ENCODE measurements around the gene KCNK2. TPM values are rescaled to one million over a fixed set of nuclear protein-coding genes. Genes with fewer than 3 reads are reported as not detected.

The KCNK2 gene
- total and polyA plus RNA-seq, 7 experiments from 2014 or later: not detected

GRCh38 chr1:215273838-215274516 lies 191.4 kb downstream of the KCNK2 start:
- peaks cover 0 to 7% of the 10 kb centered on the region in 2 donors for H3K27me3 ChIP-seq (ENCODE audit: control insufficient read depth in 2 of 2, insufficient read depth in 2 of 2, low read length in 2 of 2)
- H3K27ac Mint-ChIP-seq: no peak overlapping the region
- peaks cover 0 to 11% (median 10%) of the 10 kb centered on the region in 5 donors for H3K27me3 Mint-ChIP-seq
- ChIA-PET POLR2A (no interaction called here), CTCF (no interaction called here)
- no peaks in the 10 kb centered on the region for H3K9me3 ChIP-seq (ENCODE audit: control insufficient read depth in 2 of 3, low read length in 3 of 3)
- ATAC-seq: no peak
- H3K36me3 Mint-ChIP-seq: peaks cover 0 to 10% (median 0%) of the 10 kb centered on the region in 5 donors
- no peaks in the 10 kb centered on the region for H3K4me1 Mint-ChIP-seq
- intact Hi-C loops (cut with micrococcal nuclease): no loop called here
- peaks cover 0 to 13% (median 9%) of the 10 kb centered on the region in 11 donors for H3K9me3 Mint-ChIP-seq
- no peak overlapping the region for H3K27ac ChIP-seq (ENCODE audit: low read depth, low read length)
- no peak overlapping the region for H3K4me3 ChIP-seq (ENCODE audit: low read length)
- no peaks in the 10 kb centered on the region for H3K36me3 ChIP-seq (ENCODE audit: control insufficient read depth in 2 of 3, insufficient read depth in 3 of 3, low read length in 3 of 3)
- no peak overlapping the region for H3K4me3 Mint-ChIP-seq
- no peak for DNase-seq
- no peaks in the 10 kb centered on the region for H3K4me1 ChIP-seq (ENCODE audit: control insufficient read depth in 2 of 2, insufficient read depth in 2 of 2, low read length in 2 of 2)

DNA sequence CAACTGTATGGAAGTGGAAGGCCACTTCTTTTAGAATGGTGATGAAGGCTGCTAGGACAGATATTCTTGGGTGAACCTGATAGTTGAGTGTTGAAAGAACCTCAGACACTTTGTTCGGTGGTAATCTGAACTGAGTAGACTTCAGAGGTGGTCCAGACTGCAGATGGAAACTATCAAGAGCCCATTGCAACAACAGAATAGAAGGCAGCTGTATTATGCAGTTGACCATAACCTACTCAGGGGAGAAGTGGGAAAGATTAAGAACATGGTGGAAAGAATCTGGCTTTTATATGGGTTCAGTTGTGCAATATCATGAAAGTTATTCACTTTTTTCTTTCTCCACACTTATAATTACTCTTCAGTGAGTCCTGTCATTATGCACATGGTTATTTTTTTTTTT lies 194.0 kb downstream of the KCNK2 start:
- ChIA-PET POLR2A (no interaction called here), CTCF (no interaction called here)
- DNase-seq: no peak
- Mint-ChIP-seq H3K27me3 (peaks cover 0 to 3% (median 0%) of the 10 kb centered on the region in 5 donors), H3K36me3 (no peaks in the 10 kb centered on the region), H3K9me3 (peaks cover 0 to 9% (median 2%) of the 10 kb centered on the region in 11 donors), H3K4me1 (no peaks in the 10 kb centered on the region), H3K4me3 (no peak overlapping the region), H3K27ac (no peak overlapping the region)
- no peaks in the 10 kb centered on the region for H3K4me1 ChIP-seq (ENCODE audit: control insufficient read depth in 2 of 2, insufficient read depth in 2 of 2, low read length in 2 of 2)
- no peak for ATAC-seq
- H3K36me3 ChIP-seq (ENCODE audit: control insufficient read depth in 2 of 3, insufficient read depth in 3 of 3, low read length in 3 of 3): no peaks in the 10 kb centered on the region
- no peak overlapping the region for H3K4me3 ChIP-seq (ENCODE audit: low read length)
- peaks cover 0 to 3% of the 10 kb centered on the region in 2 donors for H3K27me3 ChIP-seq (ENCODE audit: control insufficient read depth in 2 of 2, insufficient read depth in 2 of 2, low read length in 2 of 2)
- intact Hi-C loops (cut with micrococcal nuclease): no loop called here
- H3K27ac ChIP-seq (ENCODE audit: low read depth, low read length): no peak overlapping the region
- no peaks in the 10 kb centered on the region for H3K9me3 ChIP-seq (ENCODE audit: control insufficient read depth in 2 of 3, low read length in 3 of 3)

DNA sequence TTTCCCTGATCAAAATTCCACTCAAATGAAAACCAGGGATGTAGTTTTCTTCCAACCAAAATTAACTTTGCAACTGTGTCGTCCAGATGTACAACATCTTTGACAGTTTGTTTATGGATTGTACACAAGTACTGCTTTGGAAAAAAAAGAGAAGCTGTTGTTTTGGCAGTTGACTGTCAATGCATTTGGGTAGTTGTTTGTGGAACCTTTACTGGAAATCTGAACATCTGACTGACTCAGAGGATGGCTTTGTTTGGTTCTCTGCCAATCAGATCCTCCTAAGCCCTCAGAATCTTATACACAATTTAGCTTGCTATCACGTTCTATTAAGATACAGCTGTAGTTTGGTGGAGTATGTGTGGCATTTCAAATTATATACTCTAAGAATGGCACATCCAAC lies 195.0 kb downstream of the KCNK2 start:
- Histone ChIP-seq H3K27ac (ENCODE audit: low read depth, low read length) (no peak overlapping the region), H3K27me3 (ENCODE audit: control insufficient read depth in 2 of 2, insufficient read depth in 2 of 2, low read length in 2 of 2) (peaks cover 0 to 4% of the 10 kb centered on the region in 2 donors), H3K4me3 (ENCODE audit: low read length) (no peak overlapping the region), H3K9me3 (ENCODE audit: control insufficient read depth in 2 of 3, low read length in 3 of 3) (no peaks in the 10 kb centered on the region), H3K36me3 (ENCODE audit: control insufficient read depth in 2 of 3, insufficient read depth in 3 of 3, low read length in 3 of 3) (no peaks in the 10 kb centered on the region), H3K4me1 (ENCODE audit: control insufficient read depth in 2 of 2, insufficient read depth in 2 of 2, low read length in 2 of 2) (no peaks in the 10 kb centered on the region)
- H3K27me3 Mint-ChIP-seq: peaks cover 0 to 3% (median 0%) of the 10 kb centered on the region in 5 donors
- ChIA-PET POLR2A (no interaction called here), CTCF (no interaction called here)
- peaks cover 0 to 5% (median 0%) of the 10 kb centered on the region in 11 donors for H3K9me3 Mint-ChIP-seq
- intact Hi-C loops (cut with micrococcal nuclease): no loop called here
- no peaks in the 10 kb centered on the region for H3K36me3 Mint-ChIP-seq
- no peak overlapping the region for H3K27ac Mint-ChIP-seq
- DNase-seq: no peak
- no peak overlapping the region for H3K4me3 Mint-ChIP-seq
- H3K4me1 Mint-ChIP-seq: peaks cover 0 to 1% (median 0%) of the 10 kb centered on the region in 7 donors
- no peak for ATAC-seq

DNA sequence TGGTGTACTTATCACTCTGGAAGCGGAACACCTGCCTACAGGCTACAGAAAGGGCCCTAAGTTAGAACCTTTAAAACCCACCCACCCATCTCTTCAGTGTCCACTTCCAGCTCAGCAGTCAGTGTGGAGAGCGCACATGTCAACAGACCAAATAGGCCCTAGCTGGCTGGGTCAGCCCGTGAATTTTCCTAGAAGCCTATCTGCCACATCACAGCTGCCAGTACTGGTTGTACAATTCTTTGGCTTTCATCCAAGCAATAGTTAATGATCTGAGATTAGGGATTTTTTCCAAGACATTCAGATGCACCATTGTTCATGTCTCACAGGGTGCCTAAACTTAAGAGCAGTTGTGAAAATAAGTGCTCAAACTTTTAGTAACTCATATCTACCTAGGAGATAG lies 197.1 kb downstream of the KCNK2 start:
- no peak for DNase-seq
- Mint-ChIP-seq H3K9me3 (peaks cover 0 to 2% (median 0%) of the 10 kb centered on the region in 11 donors), H3K27ac (no peak overlapping the region), H3K4me3 (no peak overlapping the region), H3K4me1 (peaks cover 0 to 1% (median 0%) of the 10 kb centered on the region in 7 donors), H3K27me3 (peaks cover 0 to 3% (median 0%) of the 10 kb centered on the region in 5 donors), H3K36me3 (no peaks in the 10 kb centered on the region)
- ChIA-PET CTCF (no interaction called here), POLR2A (no interaction called here)
- Histone ChIP-seq H3K36me3 (ENCODE audit: control insufficient read depth in 2 of 3, insufficient read depth in 3 of 3, low read length in 3 of 3) (no peaks in the 10 kb centered on the region), H3K4me3 (ENCODE audit: low read length) (no peak overlapping the region), H3K27me3 (ENCODE audit: control insufficient read depth in 2 of 2, insufficient read depth in 2 of 2, low read length in 2 of 2) (peaks cover 0 to 4% of the 10 kb centered on the region in 2 donors), H3K4me1 (ENCODE audit: control insufficient read depth in 2 of 2, insufficient read depth in 2 of 2, low read length in 2 of 2) (no peaks in the 10 kb centered on the region), H3K9me3 (ENCODE audit: control insufficient read depth in 2 of 3, low read length in 3 of 3) (no peaks in the 10 kb centered on the region), H3K27ac (ENCODE audit: low read depth, low read length) (no peak overlapping the region)
- intact Hi-C loops (cut with micrococcal nuclease): no loop called here
- ATAC-seq: no peak

DNA sequence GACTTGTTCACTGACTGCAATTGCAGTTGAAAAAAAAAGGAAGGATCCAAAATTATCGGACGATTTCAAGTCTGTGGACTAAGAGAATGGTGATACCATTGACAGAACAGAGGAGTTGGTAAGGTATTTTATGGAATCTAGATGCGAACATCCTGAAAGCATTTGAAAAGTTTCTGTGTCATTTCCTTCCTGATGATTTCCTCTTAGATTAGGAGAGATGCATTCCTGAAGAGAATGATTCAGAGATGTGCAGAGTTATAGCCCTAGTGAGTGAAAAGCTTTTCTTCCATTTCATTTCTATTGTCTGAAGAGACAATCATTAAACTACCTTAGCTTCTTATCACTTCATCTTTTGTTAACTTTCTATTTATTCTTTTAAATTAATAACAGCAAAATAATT lies 200.0 kb downstream of the KCNK2 start:
- ChIA-PET CTCF (no interaction called here), POLR2A (no interaction called here)
- Mint-ChIP-seq H3K27ac (no peak overlapping the region), H3K27me3 (peaks cover 0 to 3% (median 0%) of the 10 kb centered on the region in 5 donors), H3K4me1 (peaks cover 0 to 1% (median 0%) of the 10 kb centered on the region in 7 donors), H3K36me3 (no peaks in the 10 kb centered on the region), H3K4me3 (no peak overlapping the region), H3K9me3 (peaks cover 0 to 2% (median 0%) of the 10 kb centered on the region in 11 donors)
- DNase-seq (no peak), ATAC-seq (no peak)
- H3K4me1 ChIP-seq (ENCODE audit: control insufficient read depth in 2 of 2, insufficient read depth in 2 of 2, low read length in 2 of 2): no peaks in the 10 kb centered on the region
- no peaks in the 10 kb centered on the region for H3K36me3 ChIP-seq (ENCODE audit: control insufficient read depth in 2 of 3, insufficient read depth in 3 of 3, low read length in 3 of 3)
- intact Hi-C loops (cut with micrococcal nuclease): no loop called here
- H3K9me3 ChIP-seq (ENCODE audit: control insufficient read depth in 2 of 3, low read length in 3 of 3): no peaks in the 10 kb centered on the region
- no peak overlapping the region for H3K4me3 ChIP-seq (ENCODE audit: low read length)
- H3K27ac ChIP-seq (ENCODE audit: low read depth, low read length): no peak overlapping the region
- H3K27me3 ChIP-seq (ENCODE audit: control insufficient read depth in 2 of 2, insufficient read depth in 2 of 2, low read length in 2 of 2): peaks cover 0 to 4% of the 10 kb centered on the region in 2 donors

- intact Hi-C loops (cut with micrococcal nuclease): no loop called here
- H3K4me3 ChIP-seq (ENCODE audit: low read length): no peak overlapping the region
- ATAC-seq: no peak
- ChIA-PET POLR2A (no interaction called here), CTCF (no interaction called here)
- H3K36me3 ChIP-seq (ENCODE audit: control insufficient read depth in 2 of 3, insufficient read depth in 3 of 3, low read length in 3 of 3): no peaks in the 10 kb centered on the region
- H3K9me3 ChIP-seq (ENCODE audit: control insufficient read depth in 2 of 3, low read length in 3 of 3): no peaks in the 10 kb centered on the region
- H3K36me3 Mint-ChIP-seq: no peaks in the 10 kb centered on the region
- peaks cover 0 to 3% (median 0%) of the 10 kb centered on the region in 5 donors for H3K27me3 Mint-ChIP-seq
- no peak overlapping the region for H3K27ac ChIP-seq (ENCODE audit: low read depth, low read length)
- H3K4me3 Mint-ChIP-seq: no peak overlapping the region
- no peak for DNase-seq
- H3K4me1 Mint-ChIP-seq: peaks cover 0 to 1% (median 0%) of the 10 kb centered on the region in 7 donors
- H3K27ac Mint-ChIP-seq: no peak overlapping the region
- peaks cover 0 to 5% (median 0%) of the 10 kb centered on the region in 11 donors for H3K9me3 Mint-ChIP-seq
- H3K4me1 ChIP-seq (ENCODE audit: control insufficient read depth in 2 of 2, insufficient read depth in 2 of 2, low read length in 2 of 2): no peaks in the 10 kb centered on the region
- H3K27me3 ChIP-seq (ENCODE audit: control insufficient read depth in 2 of 2, insufficient read depth in 2 of 2, low read length in 2 of 2): peaks cover 0 to 4% of the 10 kb centered on the region in 2 donors
These were observed 202.7 kb downstream of the KCNK2 start for GRCh38 chr1:215285013-215285800.

All from naive thymus-derived CD4-positive, alpha-beta T cell (primary cell).